HL-60/S4 treated with phorbol 12-myristate 13-acetate at 8.2 ng/mL for 4 days and 3 days (cell line): Measurements from ENCODE around the gene HERC4.

Source experiments
- in situ Hi-C: fragments of 300-500 bp; cut with MboI; formaldehyde crosslinking; loops from 2 replicates; pipeline ENCODE4 v1.15.0; 2022; ENCODE audit warnings: low sequenced_read_pairs

HERC4 gene

GRCh38 chr10:68074775-68075549, at the start of gene HERC4:
HERC4 (minus strand) TSS chr10:68075283; CDS start chr10:68073108, 2,175 bp downstream.
- in situ Hi-C loops = no loop called here

GRCh38 chr10:68124718-68125117, 49.6 kb upstream of the HERC4 start:
- in situ Hi-C loops = no loop called here

- in situ Hi-C loops = no loop called here
Observed at GRCh38 chr10:68121852-68122251, 46.8 kb upstream of the HERC4 start.

- in situ Hi-C loops = no loop called here
Observed at GRCh38 chr10:68121020-68121743, 46.1 kb upstream of the HERC4 start.

- in situ Hi-C loops = no loop called here
Observed at GRCh38 chr10:68118657-68119056, 43.6 kb upstream of the HERC4 start.

- in situ Hi-C loops = no loop called here
Observed at GRCh38 chr10:68112837-68113236, 37.8 kb upstream of the HERC4 start.

- in situ Hi-C loops = no loop called here
Observed at GRCh38 chr10:68111584-68111983, 36.5 kb upstream of the HERC4 start.

- in situ Hi-C loops = no loop called here
Observed at GRCh38 chr10:68110027-68110426, 34.9 kb upstream of the HERC4 start.

- in situ Hi-C loops = no loop called here
Observed at GRCh38 chr10:68109331-68109730, 34.2 kb upstream of the HERC4 start, which contains the start of gene MYPN. MYPN (plus strand) TSS chr10:68109488; CDS start chr10:68121439, 11,951 bp downstream.

- in situ Hi-C loops = no loop called here
Observed at GRCh38 chr10:68108653-68109052, 33.6 kb upstream of the HERC4 start.

GRCh38 chr10:68108051-68108450, 33.0 kb upstream of the HERC4 start:
- in situ Hi-C loops = no loop called here

- in situ Hi-C loops = no loop called here
Observed at GRCh38 chr10:68107651-68108050, 32.6 kb upstream of the HERC4 start.

- in situ Hi-C loops = no loop called here
Observed at GRCh38 chr10:68106656-68107055, 31.6 kb upstream of the HERC4 start.

- in situ Hi-C loops = no loop called here
Observed at GRCh38 chr10:68105820-68106219, 30.7 kb upstream of the HERC4 start.

GRCh38 chr10:68103901-68104300, 28.8 kb upstream of the HERC4 start:
- in situ Hi-C loops = no loop called here

- in situ Hi-C loops = no loop called here
Observed at GRCh38 chr10:68103261-68103878, 28.3 kb upstream of the HERC4 start.

GRCh38 chr10:68101066-68101465, 26.0 kb upstream of the HERC4 start:
- in situ Hi-C loops = no loop called here

GRCh38 chr10:68099736-68100135, 24.7 kb upstream of the HERC4 start:
- in situ Hi-C loops = no loop called here

GRCh38 chr10:68096913-68097516, 21.9 kb upstream of the HERC4 start:
- in situ Hi-C loops = no loop called here

GRCh38 chr10:68095153-68095552, 20.1 kb upstream of the HERC4 start:
- in situ Hi-C loops = no loop called here

- in situ Hi-C loops = no loop called here
Observed at GRCh38 chr10:68092512-68092911, 17.4 kb upstream of the HERC4 start.
